OCI-LY7 (cell line): ENCODE data around the gene CASK.

Experiments
- CTCF ChIP-seq: fragments of 200-600 bp; sonication (generic); conservative IDR thresholded peaks from 2 replicates; pipeline ENCODE4 v1.5.1; 2014; ENCODE audit warnings: mild to moderate bottlenecking, antibody characterized with exemption, low read length, moderate library complexity, mixed read lengths
- EZH2phosphoT487 ChIP-seq: fragments of 200-600 bp; sonication (generic); IDR thresholded peaks from 2 replicates; pipeline ENCODE4 v1.6.1; 2018; ENCODE audit warnings: low read depth, borderline replicate concordance, mild to moderate bottlenecking, mixed run types, antibody characterized with exemption, low read length, moderate library complexity, mixed read lengths

GRCh38 chrX:41514179-41514578 is 409.2 kb downstream of the CASK start:
- TF ChIP-seq CTCF (no peak), EZH2phosphoT487 (no peak)
